ENCODE measurements around the gene NFATC1.

- no peak for TF ChIP-seq CTCF (conservative IDR thresholded peaks at IDR 0.05 in 1 of 2, IDR thresholded peaks at IDR 0.05 in 1 of 2; ENCODE audit: low read depth in 1 of 2, low read length in 2 of 2)
- TF ChIP-seq EZH2 (IDR thresholded peaks at IDR 0.05; ENCODE audit: low read length, missing control alignments) = no peak
Measured at GRCh38 chr18:79389689-79390088, 6.0 kb upstream of the NFATC1 start.
